Spleen (tissue), 7 donors: ENCODE measurements around the gene ADAM8.

Experiments
- POLR2A ChIP-seq, 3 donors: fragments of 450-650 bp; IDR thresholded peaks; one replicate each; pipeline ENCODE4 v1.5.1; 2017; ENCODE audit warnings: antibody characterized with exemption in 3 of 3, mild to moderate bottlenecking in 1 of 3
- TF ChIP-seq, protein P1 (sequence below), 11 experiments: fragments of 200-600 bp in 7 of 11; fragments of 450-650 bp in 4 of 11; sonication (generic) in 4 of 11; IDR thresholded peaks in 8 of 11; conservative IDR thresholded peaks in 3 of 11; 1 replicate in 7 of 11; 2 replicates in 4 of 11; pipeline versions ENCODE4 v1.4.0 to v1.8.0; 2016 to 2021; ENCODE audit warnings: antibody characterized with exemption in 11 of 11, inconsistent platforms in 4 of 11, mild to moderate bottlenecking in 1 of 11
- donor health status: DM: no; HTN: no; CAD: no; lungs with moderate emphysema.
- donor health status: DM: no; HTN: no; CAD: no.
- donor health status: DM: no; HTN: no; CAD: no.

DNA sequence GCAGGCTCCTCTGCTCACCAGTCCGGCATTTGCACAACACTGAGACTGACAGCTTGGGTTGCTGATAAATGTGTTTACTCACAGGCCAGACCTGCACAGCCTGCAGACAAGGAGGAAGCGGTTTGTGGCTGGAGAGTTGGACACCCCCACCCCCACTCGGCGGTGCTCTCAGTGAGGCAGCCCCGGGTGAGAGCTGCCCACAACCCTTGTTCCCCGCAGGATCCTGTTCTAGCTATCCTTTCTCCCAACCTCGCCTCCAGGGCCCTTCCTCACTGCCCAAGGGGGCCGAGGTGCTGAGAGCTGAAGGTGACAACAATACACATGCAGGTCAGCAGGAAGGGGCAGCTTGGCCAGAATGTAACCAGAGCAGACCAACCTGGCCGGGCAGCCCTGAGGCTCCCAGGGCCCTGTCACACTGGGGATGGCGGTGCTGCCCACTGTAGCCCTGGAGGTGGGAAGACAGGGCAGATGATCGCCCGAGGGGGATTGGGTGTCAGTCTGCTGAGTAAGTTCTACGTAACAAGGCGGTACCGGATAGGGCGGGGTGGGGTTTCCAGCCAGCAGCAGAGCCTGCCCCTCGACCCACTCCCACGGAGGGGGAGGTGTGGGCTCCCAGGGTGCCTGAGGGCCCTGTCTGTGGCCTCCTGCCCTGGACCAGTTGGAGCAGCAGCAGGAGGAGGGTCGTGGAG lies 2.1 kb upstream of the ADAM8 start:
- TF ChIP-seq, protein P1, sequence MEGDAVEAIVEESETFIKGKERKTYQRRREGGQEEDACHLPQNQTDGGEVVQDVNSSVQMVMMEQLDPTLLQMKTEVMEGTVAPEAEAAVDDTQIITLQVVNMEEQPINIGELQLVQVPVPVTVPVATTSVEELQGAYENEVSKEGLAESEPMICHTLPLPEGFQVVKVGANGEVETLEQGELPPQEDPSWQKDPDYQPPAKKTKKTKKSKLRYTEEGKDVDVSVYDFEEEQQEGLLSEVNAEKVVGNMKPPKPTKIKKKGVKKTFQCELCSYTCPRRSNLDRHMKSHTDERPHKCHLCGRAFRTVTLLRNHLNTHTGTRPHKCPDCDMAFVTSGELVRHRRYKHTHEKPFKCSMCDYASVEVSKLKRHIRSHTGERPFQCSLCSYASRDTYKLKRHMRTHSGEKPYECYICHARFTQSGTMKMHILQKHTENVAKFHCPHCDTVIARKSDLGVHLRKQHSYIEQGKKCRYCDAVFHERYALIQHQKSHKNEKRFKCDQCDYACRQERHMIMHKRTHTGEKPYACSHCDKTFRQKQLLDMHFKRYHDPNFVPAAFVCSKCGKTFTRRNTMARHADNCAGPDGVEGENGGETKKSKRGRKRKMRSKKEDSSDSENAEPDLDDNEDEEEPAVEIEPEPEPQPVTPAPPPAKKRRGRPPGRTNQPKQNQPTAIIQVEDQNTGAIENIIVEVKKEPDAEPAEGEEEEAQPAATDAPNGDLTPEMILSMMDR (IDR thresholded peaks at IDR 0.05 in 8 of 11, conservative IDR thresholded peaks at IDR 0.05 in 3 of 11), result peak in 1 of 11 experiments; percentile 10
- TF ChIP-seq POLR2A (IDR thresholded peaks at IDR 0.05), result no peak
